ENCODE results near the gene RAD23B. TPM values are rescaled to one million over a fixed set of nuclear protein-coding genes. Genes with fewer than 3 reads are reported as not detected.
"Not testable (repeated sequence)": the region's sequence is repeated elsewhere in the genome, so short reads cannot be mapped to it uniquely, and the experiment has no call there.

RAD23B gene
- total RNA-seq, 1 experiment from 2014 or later = 114 TPM

DNA sequence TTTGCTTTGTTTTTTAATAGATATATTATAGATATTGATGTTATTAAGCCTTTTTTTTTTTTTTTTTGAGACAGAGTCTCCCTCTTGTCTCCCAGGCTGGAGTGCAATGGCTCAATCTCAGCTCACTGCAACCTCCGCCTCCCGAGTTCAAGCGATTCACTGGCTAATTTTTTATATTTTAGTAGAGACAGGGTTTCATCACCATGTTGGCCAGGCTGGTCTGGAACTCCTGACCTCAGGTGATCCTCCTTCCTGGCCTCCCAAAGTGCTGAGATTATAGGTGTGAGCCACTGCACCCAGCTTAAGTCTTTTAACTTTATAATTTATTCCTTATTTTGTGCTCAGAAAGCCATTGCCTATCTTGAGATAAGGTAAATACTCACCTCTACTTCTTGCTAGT, 24.2 kb upstream of the RAD23B start:
- intact Hi-C loops (cut with micrococcal nuclease; ENCODE audit: unreplicated experiment) (no loop called here), in situ Hi-C loops (cut with HindIII; ENCODE audit: low pct_unique_long_range_greater_than_20kb, low sequenced_read_pairs) (no loop called here)
- H3K27ac ChIP-seq (ENCODE audit: low read length) = no peak overlapping the region
- no peaks in the 10 kb centered on the region for H3K4me1 ChIP-seq (ENCODE audit: control insufficient read depth, insufficient read depth, low read length)
- TF ChIP-seq TCF7L2 (IDR thresholded peaks at IDR 0.05; ENCODE audit: low read depth, low read length) (no peak), POLR2AphosphoS5 (IDR thresholded peaks at IDR 0.05; ENCODE audit: low read depth, low read length) (no peak), SIN3A (IDR thresholded peaks at IDR 0.05; ENCODE audit: borderline replicate concordance, insufficient read depth, low read depth, low read length) (no peak)
- TF ChIP-seq, protein P1, sequence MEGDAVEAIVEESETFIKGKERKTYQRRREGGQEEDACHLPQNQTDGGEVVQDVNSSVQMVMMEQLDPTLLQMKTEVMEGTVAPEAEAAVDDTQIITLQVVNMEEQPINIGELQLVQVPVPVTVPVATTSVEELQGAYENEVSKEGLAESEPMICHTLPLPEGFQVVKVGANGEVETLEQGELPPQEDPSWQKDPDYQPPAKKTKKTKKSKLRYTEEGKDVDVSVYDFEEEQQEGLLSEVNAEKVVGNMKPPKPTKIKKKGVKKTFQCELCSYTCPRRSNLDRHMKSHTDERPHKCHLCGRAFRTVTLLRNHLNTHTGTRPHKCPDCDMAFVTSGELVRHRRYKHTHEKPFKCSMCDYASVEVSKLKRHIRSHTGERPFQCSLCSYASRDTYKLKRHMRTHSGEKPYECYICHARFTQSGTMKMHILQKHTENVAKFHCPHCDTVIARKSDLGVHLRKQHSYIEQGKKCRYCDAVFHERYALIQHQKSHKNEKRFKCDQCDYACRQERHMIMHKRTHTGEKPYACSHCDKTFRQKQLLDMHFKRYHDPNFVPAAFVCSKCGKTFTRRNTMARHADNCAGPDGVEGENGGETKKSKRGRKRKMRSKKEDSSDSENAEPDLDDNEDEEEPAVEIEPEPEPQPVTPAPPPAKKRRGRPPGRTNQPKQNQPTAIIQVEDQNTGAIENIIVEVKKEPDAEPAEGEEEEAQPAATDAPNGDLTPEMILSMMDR (IDR thresholded peaks at IDR 0.05) = no peak
- TF ChIP-seq, protein P2, sequence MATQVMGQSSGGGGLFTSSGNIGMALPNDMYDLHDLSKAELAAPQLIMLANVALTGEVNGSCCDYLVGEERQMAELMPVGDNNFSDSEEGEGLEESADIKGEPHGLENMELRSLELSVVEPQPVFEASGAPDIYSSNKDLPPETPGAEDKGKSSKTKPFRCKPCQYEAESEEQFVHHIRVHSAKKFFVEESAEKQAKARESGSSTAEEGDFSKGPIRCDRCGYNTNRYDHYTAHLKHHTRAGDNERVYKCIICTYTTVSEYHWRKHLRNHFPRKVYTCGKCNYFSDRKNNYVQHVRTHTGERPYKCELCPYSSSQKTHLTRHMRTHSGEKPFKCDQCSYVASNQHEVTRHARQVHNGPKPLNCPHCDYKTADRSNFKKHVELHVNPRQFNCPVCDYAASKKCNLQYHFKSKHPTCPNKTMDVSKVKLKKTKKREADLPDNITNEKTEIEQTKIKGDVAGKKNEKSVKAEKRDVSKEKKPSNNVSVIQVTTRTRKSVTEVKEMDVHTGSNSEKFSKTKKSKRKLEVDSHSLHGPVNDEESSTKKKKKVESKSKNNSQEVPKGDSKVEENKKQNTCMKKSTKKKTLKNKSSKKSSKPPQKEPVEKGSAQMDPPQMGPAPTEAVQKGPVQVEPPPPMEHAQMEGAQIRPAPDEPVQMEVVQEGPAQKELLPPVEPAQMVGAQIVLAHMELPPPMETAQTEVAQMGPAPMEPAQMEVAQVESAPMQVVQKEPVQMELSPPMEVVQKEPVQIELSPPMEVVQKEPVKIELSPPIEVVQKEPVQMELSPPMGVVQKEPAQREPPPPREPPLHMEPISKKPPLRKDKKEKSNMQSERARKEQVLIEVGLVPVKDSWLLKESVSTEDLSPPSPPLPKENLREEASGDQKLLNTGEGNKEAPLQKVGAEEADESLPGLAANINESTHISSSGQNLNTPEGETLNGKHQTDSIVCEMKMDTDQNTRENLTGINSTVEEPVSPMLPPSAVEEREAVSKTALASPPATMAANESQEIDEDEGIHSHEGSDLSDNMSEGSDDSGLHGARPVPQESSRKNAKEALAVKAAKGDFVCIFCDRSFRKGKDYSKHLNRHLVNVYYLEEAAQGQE (IDR thresholded peaks at IDR 0.05; ENCODE audit: insufficient read depth in 1 of 2, low read depth in 2 of 2, low read length in 1 of 2) = no peak
- no peaks in the 10 kb centered on the region for H3K27me3 ChIP-seq (ENCODE audit: control insufficient read depth, insufficient read depth, low read length)
- ATAC-seq (no peak), DNase-seq (ENCODE audit: low read depth, low spot score) (no peak)
- POLR2A ChIA-PET = no interaction called here
- BruUV-seq (replicated peaks) = no TSS peak
- H3K9me3 ChIP-seq (ENCODE audit: control insufficient read depth, insufficient read depth, low read depth, low read length) = no peaks in the 10 kb centered on the region
- no peak overlapping the region for H3K4me3 ChIP-seq (ENCODE audit: low read depth in 2 of 2, low read length in 2 of 2)
- CTCF ChIA-PET = no interaction called here
- no peaks in the 10 kb centered on the region for H3K36me3 ChIP-seq (ENCODE audit: control insufficient read depth, insufficient read depth, low read length)

DNA sequence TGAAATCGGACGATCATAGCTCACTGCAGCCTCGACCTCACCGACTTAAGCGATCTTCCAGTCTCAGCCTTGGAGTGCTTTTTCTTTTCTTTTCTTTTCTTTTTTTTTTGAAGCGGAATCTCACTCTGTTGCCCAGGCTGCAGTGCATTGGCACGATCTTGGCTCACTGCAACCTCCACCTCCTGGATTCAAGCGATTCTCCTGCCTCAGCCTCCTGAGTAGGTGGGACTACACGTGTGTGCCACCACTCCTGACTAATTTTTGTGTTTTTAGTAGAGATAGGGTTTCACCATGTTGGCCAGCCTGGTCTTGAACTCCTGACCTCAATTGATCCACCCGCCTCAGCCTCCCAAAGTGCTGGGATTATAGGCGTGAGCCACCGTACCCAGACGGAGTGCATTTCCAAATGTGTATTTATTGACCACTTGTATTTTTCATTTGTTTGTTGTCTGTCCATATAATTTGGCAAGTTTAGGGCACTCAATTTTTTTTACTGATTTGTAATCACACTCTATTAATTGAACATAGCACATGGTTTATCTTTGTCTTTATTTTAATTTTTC, 23.2 kb upstream of the RAD23B start:
- H3K4me3 ChIP-seq (ENCODE audit: low read depth in 2 of 2, low read length in 2 of 2); POLR2A ChIA-PET; DNase-seq (ENCODE audit: low read depth, low spot score); intact Hi-C loops (cut with micrococcal nuclease; ENCODE audit: unreplicated experiment); BruUV-seq (replicated peaks); H3K36me3 ChIP-seq (ENCODE audit: control insufficient read depth, insufficient read depth, low read length); H3K27ac ChIP-seq (ENCODE audit: low read length); H3K27me3 ChIP-seq (ENCODE audit: control insufficient read depth, insufficient read depth, low read length); H3K9me3 ChIP-seq (ENCODE audit: control insufficient read depth, insufficient read depth, low read depth, low read length); in situ Hi-C loops (cut with HindIII; ENCODE audit: low pct_unique_long_range_greater_than_20kb, low sequenced_read_pairs); ATAC-seq; H3K4me1 ChIP-seq (ENCODE audit: control insufficient read depth, insufficient read depth, low read length): not testable (repeated sequence)
- CTCF ChIA-PET = interaction anchor here (1.1 kb wide), 1 partner anchor 10 kb away, joined by 3 read pairs; no protein-coding TSS in a partner anchor

DNA sequence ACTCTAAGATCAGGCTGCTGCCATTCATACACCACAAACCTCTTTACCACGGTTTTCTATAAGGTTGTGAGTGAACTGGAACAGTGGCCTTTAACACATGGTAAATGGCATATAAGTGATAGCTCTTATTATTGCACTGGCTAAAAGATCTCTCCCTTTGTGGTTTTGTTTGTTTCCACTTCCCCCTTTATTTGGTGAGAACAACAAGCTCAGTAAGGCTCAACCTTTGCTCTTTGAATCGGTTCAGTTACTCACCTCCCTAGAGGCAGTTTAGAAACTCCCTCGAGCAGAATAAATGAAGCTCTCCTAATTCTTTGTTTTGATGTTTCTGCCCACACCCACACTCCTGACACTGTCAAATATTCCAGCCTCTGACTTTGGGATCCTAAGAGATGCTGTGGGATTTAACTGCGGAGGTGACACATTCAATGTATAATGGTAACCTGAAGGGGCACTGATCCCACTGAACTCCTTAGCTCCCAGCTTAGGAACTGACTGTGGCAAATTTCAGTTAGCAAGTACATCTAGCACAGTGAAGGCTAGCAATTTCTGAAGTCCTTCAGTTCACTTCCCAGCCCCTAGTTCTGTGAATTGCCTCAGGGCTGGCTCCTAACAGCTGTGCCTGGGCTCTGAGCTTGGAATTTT, 22.5 kb upstream of the RAD23B start:
- DNase-seq (ENCODE audit: low read depth, low spot score) (no peak), ATAC-seq (peak; percentile 87)
- H3K9me3 ChIP-seq (ENCODE audit: control insufficient read depth, insufficient read depth, low read depth, low read length) = no peaks in the 10 kb centered on the region
- H3K4me3 ChIP-seq (ENCODE audit: low read depth in 2 of 2, low read length in 2 of 2) = no peak overlapping the region
- in situ Hi-C loops (cut with HindIII; ENCODE audit: low pct_unique_long_range_greater_than_20kb, low sequenced_read_pairs) = no loop called here
- no TSS peak for BruUV-seq (replicated peaks)
- intact Hi-C loops (cut with micrococcal nuclease; ENCODE audit: unreplicated experiment) = no loop called here
- TF ChIP-seq TCF7L2 (IDR thresholded peaks at IDR 0.05; ENCODE audit: low read depth, low read length) (no peak), POLR2AphosphoS5 (IDR thresholded peaks at IDR 0.05; ENCODE audit: low read depth, low read length) (no peak), SIN3A (IDR thresholded peaks at IDR 0.05; ENCODE audit: borderline replicate concordance, insufficient read depth, low read depth, low read length) (no peak)
- TF ChIP-seq, protein P2 (IDR thresholded peaks at IDR 0.05; ENCODE audit: insufficient read depth in 1 of 2, low read depth in 2 of 2, low read length in 1 of 2) = no peak
- TF ChIP-seq, protein P1 (IDR thresholded peaks at IDR 0.05) = no peak
- H3K27ac ChIP-seq (ENCODE audit: low read length) = peak overlapping the region; percentile 39; the same call in 1 of the 2 replicates
- ChIA-PET POLR2A (interaction anchor here (0.6 kb wide), 3 partner anchors 11 to 50 kb away, joined by 3 to 9 read pairs (median 5); no protein-coding TSS in a partner anchor), CTCF (interaction anchor here (1.1 kb wide), 1 partner anchor 10 kb away, joined by 3 read pairs; no protein-coding TSS in a partner anchor)
- no peaks in the 10 kb centered on the region for H3K27me3 ChIP-seq (ENCODE audit: control insufficient read depth, insufficient read depth, low read length)
- no peaks in the 10 kb centered on the region for H3K4me1 ChIP-seq (ENCODE audit: control insufficient read depth, insufficient read depth, low read length)
- H3K36me3 ChIP-seq (ENCODE audit: control insufficient read depth, insufficient read depth, low read length) = no peaks in the 10 kb centered on the region
